ENCODE measurements around the gene CKS1B.
A peak's percentile ranks its signal among the peaks of the same experiment; 100 is the strongest.
"Not testable (repeated sequence)": the region's sequence is repeated elsewhere in the genome, so short reads cannot be mapped to it uniquely, and the experiment has no call there.

Gene CKS1B

DNA sequence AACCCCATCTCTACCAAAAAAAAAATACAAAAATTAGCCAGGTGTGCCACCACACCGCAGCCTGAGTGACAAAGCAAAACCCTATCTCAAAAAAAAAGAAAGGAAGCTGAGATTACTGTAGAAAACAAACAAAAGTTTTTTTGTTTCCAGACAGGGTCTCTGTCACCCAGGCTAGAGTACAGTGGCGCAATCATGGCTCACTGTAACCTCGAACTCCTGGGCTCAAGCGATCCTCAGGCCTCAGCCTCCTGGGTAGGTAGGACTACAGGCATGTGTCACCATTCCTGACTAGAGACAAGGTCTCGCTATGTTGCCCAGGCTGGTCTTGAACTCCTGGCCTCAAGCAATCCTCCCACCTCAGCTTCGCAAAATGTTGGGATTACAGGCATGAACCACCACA is 10.1 kb upstream of the CKS1B start:
- no peak for DNase-seq (ENCODE audit: low read depth in 2 of 2)

- no peak for DNase-seq (ENCODE audit: low read depth in 2 of 2)
Observed at GRCh38 chr1:154966111-154966510, 8.4 kb upstream of the CKS1B start.

DNA sequence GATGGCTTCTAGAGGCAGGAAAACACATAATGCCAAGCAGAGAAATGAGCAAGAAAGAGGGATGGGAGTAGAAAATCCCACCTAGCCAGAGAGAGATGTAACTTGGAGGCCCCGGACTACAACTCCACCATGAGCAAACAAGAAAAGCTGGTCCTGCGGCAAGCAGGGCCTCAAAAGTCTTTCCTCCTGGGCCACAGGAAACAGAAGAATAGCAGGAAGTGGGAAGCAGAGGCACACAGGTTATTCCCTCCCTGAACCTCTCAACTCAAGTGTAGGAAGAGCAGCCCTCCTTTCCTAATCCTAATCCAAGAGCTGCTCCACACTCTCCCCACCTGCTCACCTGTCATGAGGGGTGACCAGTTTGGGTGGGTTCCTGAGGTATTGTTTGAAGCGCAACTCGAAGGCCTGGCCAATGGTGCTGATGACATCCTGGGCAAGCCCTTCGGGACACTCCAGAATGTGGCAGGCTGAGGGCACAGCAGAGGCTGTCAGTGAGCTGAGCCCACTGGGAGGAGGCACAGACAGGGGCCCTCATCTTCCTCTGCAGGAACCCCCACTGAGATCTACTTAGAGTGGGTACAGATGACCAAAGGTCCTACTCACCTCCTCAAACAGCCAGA is 7.0 kb upstream of the CKS1B start:
- no peak for DNase-seq (ENCODE audit: low read depth in 2 of 2)

GRCh38 chr1:154968731-154969130 is 5.8 kb upstream of the CKS1B start:
- DNase-seq (ENCODE audit: low read depth in 2 of 2) = no peak

DNA sequence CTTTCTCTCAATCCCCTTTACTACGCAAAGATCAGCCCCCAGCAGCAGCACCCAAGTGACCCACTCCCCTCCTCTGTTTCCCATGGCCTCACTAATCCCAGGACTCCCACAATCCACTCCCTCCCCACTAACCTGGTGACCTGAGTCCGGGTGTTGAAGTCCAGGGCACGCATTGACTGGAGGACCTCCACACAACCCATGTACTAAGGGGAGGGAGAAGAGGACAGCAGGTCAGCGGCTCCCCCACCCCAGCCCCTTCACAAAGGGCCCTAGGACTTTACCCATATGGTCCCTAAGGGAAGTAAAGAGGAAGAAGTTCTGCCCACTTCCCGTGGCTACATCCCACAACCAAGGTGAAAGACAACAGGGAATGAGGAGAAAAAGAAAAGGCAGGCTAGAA is 5.2 kb upstream of the CKS1B start:
- DNase-seq (ENCODE audit: low read depth in 2 of 2) = no peak

DNA sequence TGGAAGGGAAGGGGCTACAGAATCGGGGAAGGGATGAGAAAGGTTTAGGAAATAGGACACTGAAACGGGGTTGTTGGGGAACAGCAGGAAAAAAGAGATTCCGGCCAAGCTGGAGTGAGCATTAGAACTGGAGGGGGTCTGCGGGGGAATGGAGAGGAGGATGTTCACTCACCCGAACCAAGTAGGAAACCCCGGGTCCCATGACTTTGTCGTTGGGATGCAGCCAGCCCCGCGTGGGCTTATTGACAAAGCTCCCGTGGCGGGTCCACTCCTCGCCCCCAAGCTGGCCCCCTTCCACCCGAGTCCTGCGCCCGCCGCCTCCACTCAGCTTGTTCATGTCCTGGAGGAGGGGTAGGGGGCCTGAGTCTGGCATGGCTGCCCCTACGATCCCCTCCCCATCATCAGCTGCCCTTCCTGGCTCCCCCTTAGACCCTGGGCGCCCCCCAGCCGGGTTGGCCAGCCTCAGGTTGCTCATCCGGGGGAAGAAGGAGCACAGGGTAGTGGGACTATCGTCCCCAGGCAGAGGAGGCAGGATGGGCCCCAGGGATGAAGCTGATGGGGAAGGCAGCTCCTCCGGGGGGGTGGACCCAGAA is 4.5 kb upstream of the CKS1B start:
- DNase-seq (ENCODE audit: low read depth in 2 of 2) = no peak

- DNase-seq (ENCODE audit: low read depth in 2 of 2) = no peak
Observed at GRCh38 chr1:154970631-154971340, 3.7 kb upstream of the CKS1B start, which contains the start of gene SHC1. Gene SHC1, minus strand, starts transcription at chr1:154970747. Its CDS starts 221 bp downstream, at chr1:154970526.

DNA sequence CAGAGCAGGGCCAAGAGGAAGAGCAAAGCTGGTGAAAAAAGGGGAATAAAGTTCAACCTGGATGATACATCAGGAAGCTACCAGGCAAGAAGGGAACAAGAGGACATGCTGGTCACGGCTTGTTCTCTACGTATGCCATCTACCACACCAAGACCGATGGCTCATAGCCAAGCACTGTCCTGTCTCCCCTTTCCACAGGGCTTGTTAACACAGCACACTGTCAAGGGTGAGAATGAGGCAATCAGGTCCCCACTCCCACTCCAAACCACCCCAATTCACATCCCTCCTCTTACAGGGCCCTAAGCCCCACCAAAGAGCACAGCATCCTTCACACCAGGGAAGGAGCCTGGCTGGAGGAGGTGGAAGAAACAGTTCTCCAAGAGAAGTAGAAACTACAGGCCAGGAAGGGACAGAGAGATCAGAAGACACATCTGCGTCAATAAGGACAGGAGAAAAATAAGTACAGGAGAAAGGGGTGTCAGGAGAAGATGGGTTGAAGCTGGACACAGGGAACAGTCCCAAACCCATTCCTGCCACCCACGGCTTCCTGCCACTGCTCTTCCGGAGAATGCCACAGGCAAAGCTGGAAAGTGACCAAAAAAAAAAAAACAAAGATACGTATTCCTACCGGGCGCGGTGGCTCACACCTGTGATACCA is 3.0 kb upstream of the CKS1B start:
- no peak for DNase-seq (ENCODE audit: low read depth in 2 of 2)

DNA sequence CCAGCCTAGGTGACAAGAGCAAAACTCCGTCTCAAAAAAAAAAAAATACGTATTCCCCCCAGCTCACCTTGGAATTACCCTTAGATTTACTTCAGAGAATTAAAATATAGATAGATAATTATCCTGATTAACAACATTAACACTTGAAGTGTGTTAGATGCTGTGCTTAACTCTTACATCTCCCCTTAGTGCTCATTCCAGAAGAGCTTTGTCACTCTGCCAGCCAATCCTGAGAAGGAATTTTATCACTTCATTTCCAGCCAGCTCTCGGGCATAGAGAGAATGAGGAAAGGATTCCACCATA is 2.3 kb upstream of the CKS1B start:
- no peak for DNase-seq (ENCODE audit: low read depth in 2 of 2)

DNA sequence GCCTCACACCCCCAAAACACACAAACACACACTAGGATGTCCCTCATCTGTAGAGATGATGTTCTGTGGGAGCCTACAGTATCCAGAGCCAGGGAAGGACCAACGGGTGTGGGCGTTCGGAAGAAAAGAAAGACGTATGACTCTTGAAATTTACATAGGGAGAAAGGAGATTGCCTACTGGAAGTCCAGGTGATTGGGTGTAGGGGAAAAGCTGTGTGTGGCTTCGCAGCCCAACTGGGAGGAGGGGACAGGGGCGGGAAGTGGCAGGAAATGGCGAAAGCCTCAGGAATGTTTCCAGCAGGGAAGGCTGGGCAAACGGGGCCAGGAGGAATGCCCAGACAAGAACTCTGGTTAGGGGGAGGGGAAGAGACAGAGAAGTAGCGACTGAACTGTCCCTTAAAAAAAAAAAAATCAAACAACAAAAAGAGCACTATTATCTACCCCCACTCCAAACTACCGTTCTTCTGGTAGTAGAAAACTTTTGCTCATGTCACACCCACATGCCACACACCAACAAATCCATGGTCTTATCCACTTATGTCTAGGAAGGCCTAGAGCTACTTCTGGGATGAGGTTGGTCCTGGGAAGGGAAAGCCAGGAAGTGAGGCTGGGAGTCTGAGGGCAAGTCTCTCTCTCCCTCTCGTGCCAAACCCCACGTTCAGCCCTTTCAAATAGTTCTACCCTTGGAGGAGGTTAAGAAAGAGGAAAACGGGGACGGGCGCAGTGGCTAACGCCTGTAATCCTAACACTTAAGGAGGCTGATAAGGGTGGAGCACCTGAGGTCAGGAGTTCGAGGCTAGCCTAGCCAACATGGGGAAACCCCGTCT is 1.8 kb upstream of the CKS1B start:
- DNase-seq (ENCODE audit: low read depth in 2 of 2) = no peak

DNA sequence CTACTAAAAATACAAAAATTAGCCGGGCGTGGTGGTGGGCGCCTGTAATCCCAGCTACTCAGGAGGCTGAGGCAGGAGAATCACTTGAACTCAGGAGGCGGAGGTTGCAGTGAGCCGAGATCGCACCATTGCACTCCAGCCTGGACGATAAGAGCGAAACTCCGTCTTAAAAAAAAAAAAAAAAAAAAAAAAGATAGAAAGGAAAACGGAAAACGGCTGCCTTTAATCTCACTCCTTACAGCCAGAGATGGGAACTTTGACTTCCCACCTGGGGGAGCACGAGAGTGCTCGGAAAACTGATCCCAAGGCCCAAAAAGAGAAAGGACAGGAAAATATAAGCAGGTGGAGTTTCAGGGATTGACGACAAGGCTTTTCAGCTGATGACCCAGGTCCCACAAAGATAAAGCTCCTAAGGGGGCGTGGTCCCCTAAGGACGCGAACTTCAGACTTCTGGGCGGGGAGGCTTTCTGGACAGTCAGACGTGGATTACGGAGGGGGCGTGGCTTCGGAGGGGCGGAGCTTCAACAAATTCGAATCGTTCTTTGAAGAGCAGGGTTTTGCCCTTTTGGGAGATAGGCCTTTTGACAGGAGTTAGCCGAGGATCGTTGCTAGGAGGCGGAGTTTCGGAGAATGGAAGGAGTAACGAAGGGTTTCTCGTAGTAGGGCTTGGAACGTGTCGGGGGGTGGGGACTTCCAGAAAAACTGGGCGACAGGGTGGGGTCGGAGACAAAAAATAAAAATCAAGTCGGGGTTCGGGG is 958 bp upstream of the CKS1B start:
- DNase-seq (ENCODE audit: low read depth in 2 of 2) = peak; percentile 74 to 82

DNA sequence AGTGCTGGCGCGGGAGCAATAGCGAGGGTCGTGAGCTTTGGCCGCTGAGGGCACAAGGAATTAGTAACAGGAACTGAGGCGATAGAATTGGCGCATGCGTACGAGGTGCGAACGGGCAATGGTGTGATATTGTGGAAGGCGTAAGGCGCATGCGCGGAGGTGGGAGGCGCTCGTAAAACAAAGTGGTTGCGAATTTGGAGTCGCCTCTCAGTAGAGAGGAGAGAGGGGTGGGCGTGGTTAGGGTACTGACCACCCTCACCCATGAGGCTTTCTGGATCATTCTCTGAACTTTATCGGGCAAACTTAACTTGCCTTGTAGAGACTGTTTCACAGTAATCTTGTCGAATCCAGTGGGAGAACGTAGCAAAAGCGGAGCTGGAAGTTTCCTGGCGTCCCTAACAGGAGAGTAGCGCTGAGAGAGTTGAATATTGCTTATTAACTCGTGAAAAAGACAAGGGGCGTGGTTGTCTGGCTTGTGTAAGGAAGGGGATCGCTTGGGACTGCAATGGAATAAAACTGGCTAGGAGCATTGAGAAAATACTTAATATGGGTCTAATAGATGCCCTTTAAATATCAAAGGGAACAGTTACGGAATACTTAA is 427 bp downstream of the CKS1B start:
- DNase-seq (ENCODE audit: low read depth in 2 of 2) = peak; percentile 86 to 91

GRCh38 chr1:154975409-154976059 is 1.1 kb downstream of the CKS1B start:
- DNase-seq (ENCODE audit: low read depth in 2 of 2) = peak in 1 of 2 donors; percentile 18

GRCh38 chr1:154977762-154978161 is 3.3 kb downstream of the CKS1B start:
- DNase-seq (ENCODE audit: low read depth in 2 of 2) = not testable (repeated sequence)

DNA sequence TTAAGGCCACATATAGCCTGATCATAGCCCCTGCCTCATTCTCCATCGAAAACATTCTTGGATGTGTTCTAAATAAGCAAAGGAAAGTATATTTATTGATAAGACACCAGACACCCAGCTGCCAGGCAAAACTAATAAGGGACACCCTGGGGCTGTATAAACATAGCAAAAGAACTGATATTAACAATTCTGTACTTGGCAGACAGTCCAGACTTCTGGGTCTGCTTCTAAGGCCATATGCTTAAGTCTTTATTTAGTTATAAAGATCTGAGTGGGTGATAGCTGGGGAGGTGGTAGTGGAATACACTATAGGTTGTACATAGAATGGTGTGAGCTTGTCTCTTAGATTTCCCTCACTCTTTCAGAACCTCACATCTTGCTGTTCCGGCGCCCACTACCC is 3.9 kb downstream of the CKS1B start:
- DNase-seq (ENCODE audit: low read depth in 2 of 2) = no peak

DNA sequence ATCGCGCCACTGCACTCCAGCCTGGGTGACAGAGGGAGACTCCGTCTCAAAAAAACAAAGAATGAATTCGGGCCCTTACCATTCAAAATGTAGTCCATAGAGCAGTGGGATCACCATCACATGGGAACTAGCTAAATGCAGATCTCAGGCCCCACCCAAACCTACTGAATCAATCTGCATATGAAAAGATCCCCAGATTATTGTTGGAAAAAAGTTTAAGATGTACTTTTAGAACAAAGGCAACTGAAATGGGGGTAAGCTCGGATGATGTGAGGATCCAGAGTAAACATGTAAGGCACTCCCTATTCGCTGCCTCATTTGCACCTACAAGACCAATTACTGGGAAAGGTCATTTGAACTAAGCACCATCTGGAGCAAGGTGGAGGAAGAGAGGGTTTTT is 7.9 kb downstream of the CKS1B start:
- no peak for DNase-seq (ENCODE audit: low read depth in 2 of 2)

DNA sequence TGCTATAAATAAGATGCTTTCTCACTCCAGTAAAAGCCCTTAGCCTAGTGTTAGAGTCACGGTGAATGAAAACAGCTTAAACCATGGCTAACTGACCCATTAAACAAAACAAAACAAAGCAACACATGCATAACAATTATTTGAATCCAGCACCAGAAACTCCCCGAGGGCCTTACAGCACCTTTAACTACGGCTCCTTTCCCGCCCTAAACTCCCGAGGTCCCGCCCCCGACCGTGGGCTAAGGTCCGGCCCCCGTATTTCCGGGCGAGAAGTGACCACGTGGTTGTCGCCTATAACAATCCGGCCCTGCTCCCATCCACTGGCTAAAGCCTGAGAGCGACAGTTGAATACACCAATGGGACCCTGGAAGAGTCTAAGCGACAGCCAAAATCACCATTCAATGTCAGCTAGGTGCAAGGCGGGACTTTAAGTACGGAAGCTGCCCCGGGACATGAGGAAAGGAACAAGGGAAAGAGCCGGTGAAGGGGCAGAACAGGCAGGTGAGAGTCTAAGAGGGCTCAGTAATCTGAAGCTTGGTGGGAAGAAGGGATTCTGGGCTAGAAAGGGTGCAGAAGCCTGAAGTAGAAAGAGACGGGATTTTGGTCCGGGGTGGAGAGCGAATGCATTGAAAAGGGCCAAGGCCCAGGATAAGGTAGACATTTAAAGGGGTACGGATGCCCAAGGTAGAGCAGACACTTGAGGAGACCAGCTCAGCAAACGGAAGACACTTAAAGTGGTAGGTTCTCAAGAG is 8.6 kb downstream of the CKS1B start, which contains the start of gene FLAD1:
Gene FLAD1 (plus strand): TSS at position 448 of the 752 bp plus-strand sequence. CDS start 351 bp downstream, outside the sequence.
- DNase-seq (ENCODE audit: low read depth in 2 of 2) = peak; percentile 85 to 88

GRCh38 chr1:154983776-154984466 is 9.4 kb downstream of the CKS1B start:
- no peak for DNase-seq (ENCODE audit: low read depth in 2 of 2)

- not testable (repeated sequence) for DNase-seq (ENCODE audit: low read depth in 2 of 2)
Observed at GRCh38 chr1:154986736-154987135, 12.3 kb downstream of the CKS1B start.
